NCI-H1417 (cell line): Measurements from ENCODE around the gene ERI3.

Source experiments
- DNase-seq, 3 experiments: peaks; one replicate each; lab custom pipeline; 2025; lab: John Stamatoyannopoulos, UW

ERI3 gene

DNA sequence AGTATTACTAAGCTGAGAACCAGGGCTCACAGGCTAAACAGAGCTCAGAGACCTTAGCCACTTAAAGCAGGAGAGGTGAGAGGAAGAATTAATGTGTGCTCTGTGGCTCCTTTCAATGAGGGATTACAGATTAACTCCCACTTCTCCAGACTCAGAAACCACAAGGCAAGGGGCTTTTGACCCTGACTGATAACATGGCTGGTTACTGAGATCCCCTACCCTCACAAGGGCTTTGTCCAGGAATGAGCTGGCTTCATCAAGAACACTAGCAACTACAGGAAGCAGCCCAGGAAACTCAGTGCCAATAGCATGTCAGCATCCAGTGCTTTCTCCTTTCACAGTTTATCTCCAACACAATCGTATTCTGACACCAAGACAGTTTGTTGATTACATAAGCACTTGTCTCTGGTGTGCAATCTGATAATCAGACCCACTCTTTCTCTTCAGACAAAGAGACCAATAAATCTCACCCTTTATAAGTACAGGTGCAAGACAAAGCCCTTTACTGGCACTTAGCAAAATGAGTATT, 38.8 kb downstream of the ERI3 start:
- DNase-seq, result peak; percentile 37 to 88 (median 81)

DNA sequence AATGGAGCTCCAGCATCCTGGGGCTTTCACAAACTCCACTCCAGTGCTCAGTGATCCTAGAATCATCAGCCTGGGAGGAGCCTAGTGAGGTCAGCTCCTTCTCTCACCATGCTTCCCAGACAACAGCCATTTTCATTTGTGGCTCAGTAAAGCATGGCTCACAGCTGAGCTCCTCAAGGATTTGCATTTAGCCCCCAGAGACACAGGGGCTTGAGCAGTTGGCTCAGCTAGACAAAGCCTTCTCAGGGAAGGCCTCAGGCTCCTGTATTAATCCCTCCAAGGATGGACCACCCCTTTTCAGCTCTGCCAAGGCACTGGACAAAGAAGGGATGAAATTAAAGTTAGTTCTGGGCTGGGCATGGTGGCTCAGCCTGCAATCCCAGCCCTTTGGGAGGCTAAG, 39.5 kb downstream of the ERI3 start:
- DNase-seq, result peak in 1 of 3 experiments; percentile 64

DNA sequence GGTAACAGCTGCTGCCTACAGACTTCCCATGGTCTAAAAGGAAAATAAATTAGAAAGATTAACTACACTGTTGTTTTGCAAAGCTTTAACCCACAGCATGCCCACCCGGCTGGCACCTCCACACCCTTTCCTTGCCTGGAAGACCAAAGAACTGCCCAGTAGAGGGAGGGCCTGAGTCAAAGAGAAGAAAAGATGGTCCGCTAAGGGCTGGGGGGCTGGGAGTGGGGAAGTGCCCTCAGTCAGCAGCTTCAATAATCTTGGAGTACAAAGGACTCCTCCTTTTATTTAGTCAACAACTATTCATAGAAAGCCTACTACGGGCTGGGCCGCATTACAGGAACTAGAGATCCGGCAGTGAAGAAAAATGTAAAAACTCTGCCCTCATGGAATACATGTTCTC, 40.6 kb downstream of the ERI3 start:
- peak in 1 of 3 experiments; percentile 10 for DNase-seq

DNA sequence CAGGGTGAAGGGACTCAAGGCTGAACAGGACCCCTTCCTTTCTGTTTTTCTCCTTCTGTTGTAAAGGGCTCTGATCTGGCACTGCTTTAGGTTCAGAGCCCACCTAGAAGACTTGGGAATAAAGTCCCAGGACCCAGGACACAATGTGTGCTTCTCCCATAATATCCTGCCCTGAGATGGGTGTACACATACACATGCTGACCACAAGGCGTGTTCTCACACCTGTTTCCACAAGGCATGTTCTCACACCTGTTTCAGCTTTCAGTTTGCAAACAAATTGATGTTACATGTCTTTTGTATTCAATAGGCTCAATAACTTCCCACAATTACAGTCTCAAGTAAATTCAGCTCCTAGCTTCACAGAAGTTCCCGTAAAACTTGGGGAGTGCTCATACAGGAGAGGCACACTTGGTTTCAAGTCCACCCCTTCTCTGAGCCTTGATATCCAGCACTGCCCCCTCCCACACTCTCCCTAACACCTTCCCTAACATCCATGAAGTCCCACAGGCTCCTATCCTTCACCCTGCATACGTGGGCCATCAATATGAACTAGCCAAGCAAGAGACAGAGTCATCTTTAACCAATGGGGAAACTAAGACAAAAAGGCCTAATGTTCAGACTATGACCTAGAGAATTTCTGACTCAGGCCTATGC, 41.7 kb downstream of the ERI3 start:
- peak in 1 of 3 experiments; percentile 27 for DNase-seq

DNA sequence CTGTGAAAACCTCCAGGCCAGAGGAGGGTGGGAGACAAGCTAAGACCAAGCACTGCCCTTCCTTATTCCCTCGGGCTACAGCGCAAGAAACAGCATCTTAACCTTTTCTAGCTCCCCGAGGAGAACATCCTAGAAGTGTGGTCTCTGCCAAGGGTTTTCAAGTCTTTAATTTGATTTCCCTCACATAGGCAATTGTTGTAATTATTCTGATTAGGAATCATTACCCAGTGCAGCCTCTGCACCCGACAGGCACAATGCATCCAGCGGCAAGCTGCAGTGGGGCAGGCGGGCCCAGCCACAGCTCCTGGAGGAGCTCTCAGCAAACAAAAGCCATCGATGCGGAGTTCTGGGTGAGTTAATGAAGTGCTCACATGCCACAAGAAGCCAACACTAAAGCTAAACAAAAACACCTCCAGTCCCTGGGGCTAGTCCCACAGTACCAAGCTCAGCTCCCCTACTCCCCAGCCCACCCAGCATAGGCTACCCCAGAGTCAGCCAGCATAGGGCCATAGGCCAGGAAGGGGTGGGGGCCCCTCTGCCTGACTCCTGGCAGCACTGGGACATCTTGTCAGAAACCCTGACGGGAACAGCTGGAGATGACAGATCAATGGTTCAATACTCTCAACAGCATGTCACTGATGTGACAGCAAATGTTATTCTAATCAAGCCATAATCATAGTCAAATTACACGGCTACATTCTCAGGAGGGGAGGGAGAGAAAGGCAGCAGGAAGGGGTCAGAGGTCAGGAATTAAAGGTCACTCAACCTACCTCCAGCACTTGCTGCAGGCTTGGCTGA, 42.5 kb downstream of the ERI3 start:
- peak in 1 of 3 experiments; percentile 39 for DNase-seq

DNA sequence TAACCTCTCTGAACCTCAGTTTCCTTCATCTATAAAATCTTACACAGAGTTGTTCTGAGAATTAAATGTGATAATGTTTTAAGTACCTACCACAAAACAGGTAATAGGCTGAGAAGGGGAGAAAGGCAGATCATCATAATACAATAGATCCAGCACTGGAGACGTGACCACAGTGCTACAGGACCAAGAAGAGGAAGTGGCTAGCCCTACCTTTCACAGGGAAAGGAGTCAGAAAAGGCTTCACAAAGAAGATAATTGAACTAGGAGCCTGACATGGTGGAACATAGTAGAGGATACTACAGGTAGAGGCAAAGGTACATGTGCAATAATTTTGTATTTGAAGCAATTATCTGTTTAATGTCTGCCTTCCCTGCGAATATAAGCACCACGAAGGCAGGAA, 45.1 kb downstream of the ERI3 start:
- DNase-seq, result no peak

DNA sequence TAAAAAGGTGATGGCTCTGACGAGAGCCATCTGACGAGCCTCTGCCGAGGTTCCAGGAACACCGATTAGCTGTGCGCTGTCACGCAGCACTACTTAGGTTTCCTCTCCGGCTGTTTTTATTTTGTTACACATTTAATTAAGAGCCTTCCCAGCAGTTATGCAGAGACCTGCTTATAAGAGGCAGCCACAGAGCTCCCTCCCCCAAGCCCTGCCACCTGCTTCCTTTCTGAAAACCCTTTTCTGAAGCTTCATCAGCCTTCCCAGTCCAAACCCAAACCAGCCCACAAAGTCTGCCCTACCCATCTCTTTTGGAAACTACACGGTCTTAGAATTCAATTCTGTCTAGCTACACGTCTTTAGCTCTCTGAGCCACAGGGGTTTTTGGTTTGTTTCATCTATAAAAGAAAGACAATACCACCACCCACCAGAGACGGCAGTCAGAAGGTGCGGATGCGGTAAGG, 49.1 kb downstream of the ERI3 start:
- peak; percentile 57 to 84 (median 79) for DNase-seq

DNA sequence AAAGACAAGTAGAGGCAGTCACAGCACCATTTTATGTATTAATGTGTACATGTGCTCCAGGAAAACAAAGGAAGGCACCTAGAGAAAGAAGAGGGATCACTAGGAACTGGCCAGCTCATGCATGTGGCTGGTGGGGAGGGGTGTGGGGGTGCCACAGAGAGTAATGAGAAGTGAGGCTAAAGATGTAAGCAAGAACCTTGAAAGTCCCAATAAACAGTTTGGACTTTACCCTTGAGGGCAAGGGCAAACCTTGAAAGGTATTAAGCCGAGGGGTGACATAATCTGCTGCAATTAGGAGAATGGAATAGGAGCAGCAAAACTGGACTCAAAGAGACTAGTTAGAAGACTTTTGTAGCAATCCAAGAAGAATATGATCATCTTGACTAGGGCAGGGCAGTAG, 51.5 kb downstream of the ERI3 start:
- DNase-seq, result no peak

DNA sequence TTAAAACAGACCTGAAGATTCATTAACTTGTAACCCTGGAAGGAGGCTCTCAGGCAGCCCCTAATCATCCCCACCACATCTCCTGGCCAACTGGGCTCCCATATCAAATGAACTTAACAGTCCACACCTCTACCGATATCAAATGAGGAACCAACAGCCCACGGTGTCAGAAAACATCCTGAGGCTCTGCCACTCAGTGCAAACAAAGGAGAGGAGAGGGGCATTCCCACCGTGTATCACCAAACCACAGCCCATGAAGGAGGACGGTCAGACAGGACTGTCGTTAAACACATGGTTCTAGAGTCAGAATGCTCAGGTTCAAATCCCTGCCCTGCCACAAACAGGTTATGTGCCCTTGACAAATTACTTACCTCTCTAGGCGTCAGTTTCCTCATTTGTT, 52.5 kb downstream of the ERI3 start:
- no peak for DNase-seq

DNA sequence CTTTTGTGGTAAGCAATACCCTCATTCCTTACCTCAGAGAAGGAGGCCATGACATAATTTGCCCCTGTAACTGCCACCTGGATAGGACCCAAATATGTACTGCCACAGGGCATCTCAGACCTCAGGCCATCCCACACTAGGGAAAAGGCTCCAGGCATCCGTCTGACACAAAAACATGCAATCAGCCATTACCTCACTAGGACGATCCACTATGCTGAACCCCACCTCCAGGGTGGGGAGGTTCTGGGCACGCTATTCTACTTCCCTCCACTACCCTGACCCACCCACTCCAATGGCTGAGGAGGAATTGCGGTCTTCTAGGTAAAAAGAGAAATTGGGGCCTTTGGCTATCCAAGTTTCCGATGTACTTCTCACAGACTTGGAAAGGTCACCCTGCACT, 53.6 kb downstream of the ERI3 start:
- DNase-seq, result no peak

DNA sequence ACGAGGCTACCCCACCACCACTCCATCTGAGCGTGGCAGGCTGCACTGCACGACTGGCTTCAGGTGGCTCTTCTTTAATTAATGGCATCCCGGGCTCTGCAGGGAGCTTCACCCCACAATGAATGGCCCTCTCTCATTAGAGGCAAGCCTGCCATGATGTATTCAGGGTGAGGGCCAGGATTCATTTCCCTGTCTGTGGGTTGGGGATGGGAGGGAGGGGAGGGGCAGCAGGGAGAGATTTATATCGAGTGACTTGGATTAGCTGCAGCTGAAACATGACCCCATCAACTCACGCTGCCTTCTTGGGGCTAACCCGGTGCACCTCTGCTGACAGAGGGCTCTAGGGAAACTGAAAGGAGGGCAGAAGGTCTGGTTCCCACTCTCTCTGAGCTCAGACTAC, 54.2 kb downstream of the ERI3 start:
- peak; percentile 13 to 84 (median 52) for DNase-seq

DNA sequence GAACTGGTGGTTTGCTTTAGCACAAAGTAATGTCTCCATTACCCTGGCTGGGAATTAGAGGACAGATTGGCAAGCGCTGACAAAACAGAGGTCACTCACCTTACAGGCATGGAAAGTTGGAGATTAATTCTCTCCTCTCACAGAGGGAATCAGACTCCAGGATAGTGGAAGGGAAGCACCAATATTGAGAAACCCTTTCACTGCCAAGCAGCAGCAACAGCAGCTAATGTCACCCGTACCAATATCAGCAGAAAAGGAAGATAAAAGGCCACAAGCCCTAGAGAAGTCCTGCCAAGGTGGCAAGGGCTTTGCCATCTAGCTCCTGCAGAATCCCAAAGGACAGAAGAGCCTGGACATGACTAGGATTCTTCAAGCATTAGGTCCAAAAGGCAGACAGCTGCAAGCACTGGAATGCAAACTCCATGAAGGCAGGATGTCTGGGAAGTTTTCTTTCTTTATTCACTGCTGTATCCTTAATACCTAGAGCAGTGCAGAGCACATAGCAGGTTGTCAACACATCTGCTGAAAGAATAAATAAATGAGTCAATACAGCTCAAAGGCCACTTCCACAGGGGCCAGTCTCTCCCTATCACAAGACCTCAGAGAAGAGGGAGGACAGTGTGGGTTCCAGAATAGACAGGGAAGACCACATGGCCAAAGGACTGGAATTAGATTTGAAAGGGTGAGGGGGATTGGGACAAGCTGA, 57.2 kb downstream of the ERI3 start:
- DNase-seq, result no peak

DNA sequence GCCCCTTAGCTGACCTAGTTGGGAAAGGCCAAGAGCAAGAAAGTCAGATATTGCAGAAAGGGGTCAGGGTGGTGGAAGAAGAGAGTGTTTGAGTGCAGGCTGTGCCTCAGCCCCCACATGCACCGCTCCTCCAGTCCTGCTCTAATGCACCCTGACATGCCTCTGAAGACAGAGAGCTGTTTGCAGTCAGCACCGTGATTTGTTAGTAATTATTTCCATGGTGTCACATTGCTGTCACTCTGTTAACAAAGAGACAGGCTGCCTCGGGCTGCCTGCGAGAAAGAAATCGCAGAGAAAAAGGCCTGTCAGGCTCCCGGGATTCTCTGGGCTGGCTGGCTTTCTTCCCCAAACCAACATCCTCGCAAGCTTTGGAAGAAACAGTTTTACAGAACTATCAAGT, 58.3 kb downstream of the ERI3 start:
- DNase-seq, result peak in 2 of 3 experiments; percentile 12 to 27

DNA sequence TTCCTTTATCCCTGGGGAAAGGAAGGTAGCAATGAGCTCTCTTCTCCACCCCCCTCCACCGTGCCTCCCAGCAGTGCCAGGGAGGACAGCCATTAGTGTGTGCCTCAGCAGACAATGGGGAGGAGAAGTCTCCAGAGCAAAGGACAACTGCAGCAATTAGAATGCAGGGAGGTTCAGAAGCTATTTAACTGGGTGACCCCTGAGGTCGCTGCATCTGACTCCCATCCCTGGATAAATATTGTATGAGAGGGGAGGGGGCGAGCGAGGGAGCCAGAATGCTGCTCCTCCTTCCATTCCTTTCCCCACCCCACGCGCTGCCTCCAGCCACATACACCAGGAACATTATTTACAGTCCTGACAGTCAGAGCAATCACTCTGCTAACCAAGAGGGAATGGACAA, 59.0 kb downstream of the ERI3 start:
- DNase-seq, result no peak

DNA sequence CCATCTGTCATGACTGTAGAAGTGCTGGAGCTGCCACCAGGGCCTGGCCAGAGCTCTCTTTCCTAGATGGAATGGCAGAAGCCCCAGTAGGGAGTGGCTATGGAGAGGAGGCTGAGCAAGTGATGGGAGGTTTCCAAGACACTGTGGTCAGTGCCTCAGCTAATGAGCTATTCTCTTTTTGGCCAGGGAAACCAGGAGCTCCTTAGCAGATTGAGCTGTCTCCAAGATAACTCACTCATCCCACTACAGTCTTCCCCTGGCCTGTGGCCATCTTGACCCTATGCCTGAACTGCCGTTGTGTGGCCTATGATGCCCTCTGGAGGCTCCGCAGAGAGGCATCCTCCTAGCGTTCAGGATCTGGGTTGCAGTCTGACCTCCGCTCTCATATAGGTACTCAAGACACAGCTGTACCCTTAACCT, 60.5 kb downstream of the ERI3 start:
- peak in 2 of 3 experiments; percentile 35 to 69 for DNase-seq

DNA sequence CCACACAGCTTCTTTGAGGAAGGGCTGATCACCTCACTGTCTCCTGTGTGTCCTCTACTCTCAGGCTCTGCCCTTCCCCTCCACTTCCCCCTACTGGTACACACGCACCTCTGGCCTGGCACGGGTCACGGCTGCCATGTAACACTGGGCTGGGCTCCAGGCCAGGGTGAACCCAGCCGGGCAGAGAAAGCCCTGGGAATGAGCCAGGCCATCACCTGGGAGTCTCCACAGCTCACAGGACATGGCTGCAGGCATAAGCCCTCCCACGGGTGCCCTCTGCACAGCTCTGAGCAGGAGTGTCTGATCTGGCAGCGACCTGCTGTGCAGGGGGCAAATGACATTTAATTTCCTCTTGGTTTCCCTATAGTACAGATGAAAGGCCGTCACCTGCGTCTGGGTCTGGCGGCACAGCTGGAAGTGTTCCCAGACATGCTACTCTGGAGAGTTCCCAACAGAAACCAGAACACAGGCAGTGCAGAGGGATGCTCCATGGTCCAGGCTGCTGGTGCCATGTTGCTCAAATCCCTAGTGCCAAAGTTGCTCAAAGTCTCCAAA, 61.2 kb downstream of the ERI3 start:
- peak in 2 of 3 experiments; percentile 62 to 85 for DNase-seq

DNA sequence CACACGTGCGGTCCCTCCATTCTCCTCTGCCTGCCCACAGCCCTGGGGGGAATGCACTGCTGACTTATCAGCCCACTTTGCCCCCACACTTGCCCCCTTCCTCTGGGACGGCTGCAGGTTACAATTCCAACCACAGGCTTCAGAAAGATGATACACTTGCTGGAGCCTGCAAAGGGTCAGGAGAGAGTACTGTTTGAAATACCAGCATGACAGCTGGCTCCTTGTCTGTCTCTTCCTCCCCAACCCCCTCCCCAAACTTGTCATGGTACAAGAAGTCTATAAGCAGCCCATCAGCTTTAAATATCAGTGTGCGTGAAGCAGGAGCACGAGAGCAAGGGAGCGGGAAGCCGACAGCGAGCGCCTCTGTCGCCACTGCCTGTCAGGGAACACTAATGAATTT, 62.4 kb downstream of the ERI3 start:
- DNase-seq, result peak in 1 of 3 experiments; percentile 61

DNA sequence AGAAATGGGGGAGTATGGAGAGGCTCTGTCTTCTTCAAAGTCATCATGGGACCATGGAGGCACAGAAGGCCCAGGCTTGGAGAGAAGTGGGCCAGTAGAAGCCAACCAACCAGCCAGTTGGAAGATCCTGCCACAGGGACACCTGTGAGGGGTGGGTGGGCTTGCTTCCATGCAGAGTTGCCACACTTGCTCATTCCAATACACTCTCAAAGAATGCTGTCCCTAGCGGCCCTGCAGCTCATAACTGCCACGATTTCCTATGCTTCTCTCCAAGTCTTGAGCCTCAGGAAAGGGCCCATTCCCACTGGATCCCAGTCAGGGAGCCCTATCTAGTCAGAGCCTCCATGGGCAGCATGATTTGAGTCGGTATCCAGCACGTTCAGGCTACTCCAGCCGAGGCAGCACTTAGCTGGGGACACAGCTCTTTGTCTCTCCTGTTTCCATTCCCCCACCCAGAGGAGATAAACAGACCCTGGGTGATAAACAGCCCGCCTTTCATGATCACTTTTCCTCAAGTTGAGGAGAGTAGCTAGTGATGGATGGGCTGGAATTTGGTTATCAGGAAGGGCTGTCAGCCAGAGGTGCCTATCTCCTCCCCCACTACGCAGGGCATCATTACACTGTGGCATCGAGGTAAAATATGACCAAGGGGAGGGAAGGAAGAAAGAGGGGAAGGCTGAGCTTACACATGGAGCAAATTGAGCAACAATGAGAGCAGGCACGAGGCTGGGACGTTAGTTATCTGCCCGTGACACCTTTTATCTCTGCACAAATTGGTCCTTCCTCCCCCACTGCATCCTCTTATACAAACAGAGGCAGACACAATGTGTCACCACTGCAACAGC, 64.6 kb downstream of the ERI3 start:
- peak in 1 of 3 experiments; percentile 38 for DNase-seq

DNA sequence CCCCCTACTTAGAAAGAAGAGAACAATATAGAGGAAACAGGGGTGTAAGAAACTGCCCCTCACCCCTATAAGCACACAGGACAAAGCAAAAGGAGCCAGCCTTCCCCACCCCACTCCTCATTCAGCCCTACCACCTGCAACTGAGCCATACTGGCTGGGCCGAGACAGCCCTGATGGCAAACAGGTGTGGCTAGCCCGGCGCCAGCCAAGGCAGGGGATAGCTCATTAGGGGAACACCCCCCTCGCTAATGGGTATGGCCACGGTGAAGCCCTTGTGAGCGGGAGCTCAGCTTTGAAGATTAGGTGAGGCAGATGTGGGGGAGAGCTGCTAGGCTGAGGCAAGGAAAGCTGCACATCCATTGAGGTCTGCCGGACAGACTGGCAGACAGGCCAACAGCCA, 65.5 kb downstream of the ERI3 start:
- DNase-seq, result peak; percentile 46 to 82 (median 65)

DNA sequence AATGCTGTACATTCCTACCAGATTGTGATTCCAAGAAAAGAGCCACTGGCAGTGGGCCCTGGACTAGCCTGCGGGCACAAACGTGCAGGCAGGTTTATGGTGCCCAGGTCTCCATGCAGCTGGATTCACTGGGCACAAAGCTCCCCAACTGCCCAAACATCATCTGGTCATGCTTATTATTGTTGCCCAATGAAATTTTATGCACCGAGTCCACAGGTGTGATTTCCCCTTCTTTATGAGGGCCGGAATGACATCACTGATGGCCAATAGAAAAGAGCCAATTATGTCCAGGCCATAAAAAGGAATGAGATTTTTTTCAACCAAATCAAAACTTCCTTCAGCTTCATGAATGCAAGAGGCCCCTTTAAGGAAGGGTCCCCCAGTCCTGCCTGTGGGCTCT, 66.2 kb downstream of the ERI3 start:
- DNase-seq, result no peak

DNA sequence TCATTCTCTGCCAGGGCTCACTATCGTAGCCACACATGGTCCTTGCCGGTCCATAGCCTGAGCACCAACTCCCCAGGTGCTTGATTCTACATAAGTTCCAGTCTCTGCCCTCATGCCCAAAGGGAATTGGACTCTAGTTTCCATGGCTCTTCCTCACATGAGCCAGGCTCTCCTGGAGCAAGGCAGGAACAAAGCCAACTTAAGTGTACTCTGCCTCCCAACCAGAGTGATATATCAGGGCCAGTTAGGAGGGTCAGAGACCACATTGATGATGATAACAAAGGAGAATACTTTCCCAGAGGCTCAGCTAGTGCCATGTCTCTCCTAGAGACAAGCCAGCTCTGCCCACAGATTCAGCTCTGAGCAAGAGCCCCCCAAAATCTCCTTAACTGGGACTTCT, 70.9 kb downstream of the ERI3 start:
- peak in 1 of 3 experiments; percentile 21 for DNase-seq
